Brain pericyte (primary cell): ENCODE measurements around the gene DGKB.

ENCODE experiments used
- DNase-seq: peaks from one replicate; pipeline ENCODE4 v3.0.0-alpha.2; 2012; ENCODE audit warnings: low read depth, low spot score

Gene DGKB

GRCh38 chr7:14389181-14389591 is 513.4 kb downstream of the DGKB start:
- no peak for DNase-seq

DNA sequence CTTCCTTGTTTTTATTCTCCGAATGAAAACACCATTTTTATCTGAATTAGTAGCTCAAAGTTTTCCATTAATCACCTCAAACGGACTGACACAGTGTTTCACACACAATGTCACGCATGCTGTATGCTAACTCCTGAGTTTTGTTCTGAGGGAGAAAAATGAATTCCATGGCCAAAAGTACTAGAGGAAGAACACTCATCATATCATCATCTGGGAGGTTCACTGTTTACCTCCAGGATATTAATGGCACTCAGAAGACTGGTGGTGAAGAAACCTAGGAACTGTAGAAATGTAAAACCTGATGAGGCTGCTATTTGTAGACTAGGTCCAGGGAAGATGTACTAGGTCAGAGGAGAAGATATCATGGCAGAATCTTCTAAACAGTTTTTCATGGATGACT is 517.5 kb downstream of the DGKB start:
- no peak for DNase-seq

DNA sequence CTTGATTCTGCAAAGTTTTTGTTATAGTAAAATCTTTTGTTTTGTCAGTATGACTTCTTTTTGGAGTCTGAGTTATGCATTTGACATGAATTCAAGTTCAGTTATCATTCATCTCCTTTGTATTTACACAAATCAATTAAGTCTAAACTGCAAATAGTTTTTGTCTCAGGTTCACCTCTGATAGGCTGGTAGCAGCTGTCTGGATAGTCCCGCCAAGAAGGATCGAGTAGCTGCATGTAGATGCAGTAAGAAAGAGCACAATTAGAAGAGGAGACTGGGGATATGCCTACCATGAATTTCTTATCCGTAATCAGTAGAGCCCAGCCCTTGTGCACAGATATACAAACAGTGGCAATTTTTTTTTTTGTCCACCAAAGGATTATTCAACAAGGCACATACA is 520.6 kb downstream of the DGKB start:
- no peak for DNase-seq

- no peak for DNase-seq
Measured at GRCh38 chr7:14381306-14381705, 521.2 kb downstream of the DGKB start.

- DNase-seq, result no peak
Measured at GRCh38 chr7:14380881-14381280, 521.7 kb downstream of the DGKB start.

DNA sequence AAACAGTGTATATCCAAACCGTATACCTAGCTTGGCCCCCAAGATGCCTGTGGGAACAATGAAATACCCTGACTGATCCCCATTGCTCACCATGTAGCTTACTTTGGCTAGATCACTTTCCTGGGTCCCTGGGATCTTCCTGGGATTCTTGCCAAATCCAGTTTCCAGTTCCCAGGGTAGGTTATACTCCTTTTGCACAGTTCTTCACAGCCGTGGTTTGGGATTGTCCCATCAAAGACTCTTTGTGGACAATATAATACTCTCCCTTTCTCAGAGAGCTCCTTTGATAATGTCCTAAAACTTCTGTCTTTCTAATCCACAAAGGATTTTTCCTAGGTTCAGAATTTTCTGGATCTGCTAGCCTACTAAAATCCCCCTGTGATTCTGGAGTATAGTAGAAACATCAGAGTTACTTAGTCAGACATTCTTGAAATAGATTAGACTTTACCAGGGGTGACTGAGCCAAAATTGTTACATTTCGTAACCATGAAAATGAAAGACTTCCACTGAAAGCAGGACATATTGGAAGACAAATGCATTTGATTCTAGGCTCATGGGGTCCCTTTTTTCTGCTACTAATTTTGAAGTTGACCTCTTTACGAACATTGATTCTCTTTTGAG is 524.8 kb downstream of the DGKB start:
- no peak for DNase-seq

DNA sequence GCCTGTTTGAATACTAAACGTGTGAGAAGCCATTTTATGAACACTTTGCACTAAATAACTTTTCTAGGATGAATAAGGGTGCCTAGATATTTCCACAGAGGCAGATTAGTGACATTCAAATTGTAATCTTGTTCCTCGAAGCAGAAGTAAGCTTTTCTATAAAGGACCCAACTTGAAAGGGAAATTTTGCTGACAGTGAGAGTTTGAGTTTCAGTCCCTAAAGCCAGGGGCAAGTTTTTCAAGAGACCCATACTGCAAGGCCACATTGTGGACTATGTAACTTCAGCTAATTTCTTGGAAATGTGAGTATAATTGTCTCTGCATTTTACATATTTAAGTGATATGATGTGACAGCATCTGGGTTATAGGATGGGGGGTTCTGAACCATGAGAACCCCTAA is 525.8 kb downstream of the DGKB start:
- no peak for DNase-seq

GRCh38 chr7:14375998-14376397 is 526.6 kb downstream of the DGKB start:
- no peak for DNase-seq

DNA sequence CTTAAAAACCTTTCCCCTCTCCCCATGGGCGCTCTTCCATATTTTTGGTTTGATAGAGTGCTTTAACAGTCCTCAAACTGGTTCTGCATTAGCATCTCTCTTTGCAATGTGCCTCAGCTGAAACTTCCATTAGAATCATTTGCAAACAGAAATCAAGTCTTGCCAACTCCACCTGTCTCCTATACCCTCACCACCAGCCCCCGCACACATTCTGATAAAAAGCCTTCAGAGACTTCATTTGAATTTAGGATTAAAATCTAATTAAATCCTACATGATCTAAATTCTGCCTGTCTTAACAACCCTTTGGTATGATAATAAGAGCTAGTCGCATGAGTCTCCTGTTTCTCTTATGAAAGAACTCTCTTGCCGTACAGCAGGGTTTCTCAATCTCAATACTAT is 528.2 kb downstream of the DGKB start:
- no peak for DNase-seq

GRCh38 chr7:14368285-14368684 is 534.3 kb downstream of the DGKB start:
- no peak for DNase-seq

GRCh38 chr7:14351167-14351566 is 551.4 kb downstream of the DGKB start:
- DNase-seq, result no peak

GRCh38 chr7:14341200-14341775 is 561.3 kb downstream of the DGKB start:
- no peak for DNase-seq

DNA sequence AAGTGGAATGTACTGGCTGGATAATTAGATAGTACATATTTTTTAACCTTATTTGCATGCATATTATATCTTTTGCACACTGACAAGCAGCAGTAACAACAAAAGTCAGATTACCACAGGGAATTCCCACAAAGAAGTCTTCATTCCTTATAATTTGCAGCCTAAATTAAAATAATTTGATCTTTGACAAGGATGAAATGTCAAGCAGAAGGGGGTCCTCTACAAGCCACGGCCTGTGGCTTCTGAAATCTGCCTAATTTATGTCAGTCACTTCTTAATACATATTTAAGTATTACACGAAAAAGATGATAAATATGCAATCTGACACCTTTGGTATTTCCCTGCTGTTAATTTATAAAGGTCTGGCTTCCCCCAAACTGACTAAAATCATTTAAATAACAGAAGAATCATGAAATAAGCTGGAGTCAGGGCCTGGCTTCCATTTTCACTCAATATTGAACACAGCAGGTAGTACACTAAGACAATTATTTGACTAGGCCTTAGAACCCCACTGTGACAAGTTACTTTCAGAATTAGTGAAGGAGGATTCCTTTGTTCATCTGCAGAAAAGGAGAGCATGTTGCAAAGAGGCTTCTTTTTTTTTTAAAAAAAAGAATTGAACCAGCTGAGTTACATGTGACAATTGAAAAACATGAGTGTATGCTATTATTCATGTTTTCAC is 562.0 kb downstream of the DGKB start:
- DNase-seq, result no peak

GRCh38 chr7:14339861-14340260 is 562.7 kb downstream of the DGKB start:
- no peak for DNase-seq

DNA sequence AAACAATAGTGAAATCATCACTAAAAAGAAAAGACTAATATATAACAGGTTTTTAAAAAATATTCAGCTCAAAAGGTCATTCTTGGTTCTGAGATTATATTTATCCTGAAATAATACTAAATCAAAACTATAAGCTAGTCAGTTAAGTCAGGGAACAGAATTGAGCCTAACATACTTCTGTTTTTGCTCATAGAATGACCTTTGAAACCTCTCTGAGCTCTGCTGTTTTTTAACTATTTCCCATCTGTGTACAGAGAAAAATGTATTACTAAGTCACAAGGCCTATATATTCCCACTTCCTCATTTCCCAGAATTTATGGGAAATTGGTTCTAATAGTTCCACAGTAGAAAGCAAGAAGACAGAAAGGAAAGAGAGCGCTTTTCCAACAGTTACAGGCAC is 566.3 kb downstream of the DGKB start:
- no peak for DNase-seq

GRCh38 chr7:14332155-14332554 is 570.4 kb downstream of the DGKB start:
- no peak for DNase-seq

GRCh38 chr7:14324767-14325166 is 577.8 kb downstream of the DGKB start:
- no peak for DNase-seq

DNA sequence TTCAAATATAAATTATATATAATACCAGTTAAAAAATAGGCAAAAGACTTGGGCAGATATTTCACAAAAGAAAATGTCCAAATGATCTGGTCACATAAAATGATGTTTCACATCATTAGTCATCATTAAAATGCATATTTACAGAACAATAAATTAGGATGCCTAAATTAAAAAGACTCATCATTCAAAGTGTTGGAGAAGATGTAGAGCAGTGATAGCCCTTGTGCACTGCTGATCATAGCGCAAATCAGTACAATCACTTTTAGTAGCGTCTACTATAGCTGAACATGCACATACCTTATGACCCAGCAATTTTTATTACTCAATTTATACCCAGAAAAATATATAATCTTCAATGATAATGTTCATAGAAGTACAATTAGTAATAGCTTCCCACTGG is 579.8 kb downstream of the DGKB start:
- no peak for DNase-seq

DNA sequence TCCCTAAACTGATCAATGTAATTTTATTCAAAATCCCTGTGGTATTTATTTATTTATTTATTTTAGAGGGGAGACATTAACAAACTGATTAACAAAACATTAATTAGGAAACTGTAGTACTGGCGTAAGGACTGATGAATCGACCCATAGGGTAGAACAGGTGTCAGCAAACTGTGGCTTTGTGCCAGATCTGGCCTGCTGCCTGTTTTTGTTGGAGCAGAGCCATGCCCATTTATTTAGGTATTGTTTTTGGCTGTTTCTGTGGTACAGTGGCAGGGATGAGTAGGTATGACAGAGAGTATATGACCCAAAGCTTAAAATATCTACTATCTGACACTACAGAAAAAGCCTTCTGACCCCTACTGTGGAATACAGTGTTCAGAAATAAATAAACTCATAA is 580.6 kb downstream of the DGKB start:
- no peak for DNase-seq

GRCh38 chr7:14309432-14309831 is 593.1 kb downstream of the DGKB start:
- DNase-seq, result no peak

DNA sequence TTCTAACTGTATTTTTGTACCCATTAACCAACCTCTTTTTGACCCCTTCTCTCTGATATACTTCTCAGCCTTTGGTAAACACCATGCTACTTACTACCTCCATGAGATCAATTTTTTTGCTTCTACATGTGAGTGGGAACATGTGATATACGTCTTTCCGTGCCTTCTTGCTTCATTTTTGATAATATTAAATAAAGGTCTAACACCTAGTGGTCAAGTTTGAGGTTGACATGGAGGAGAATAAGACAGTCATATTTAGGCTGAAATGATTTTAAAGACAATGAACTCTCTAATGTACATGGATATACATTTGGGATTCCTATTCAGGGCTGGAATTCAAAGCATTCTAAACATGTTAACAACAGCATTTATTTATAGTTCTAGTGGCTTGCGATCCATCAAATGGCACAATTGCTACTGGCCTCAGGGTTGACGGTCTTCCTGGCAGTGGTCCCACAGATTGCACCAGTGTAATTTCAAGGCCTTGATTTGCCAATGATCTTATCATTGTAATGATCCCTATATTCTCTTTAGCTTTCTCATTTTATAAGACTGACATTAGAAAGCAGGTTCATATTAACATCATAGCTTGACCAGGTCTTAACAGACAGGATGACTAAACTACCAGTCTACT is 597.2 kb downstream of the DGKB start:
- DNase-seq, result no peak

GRCh38 chr7:14303536-14303935 is 599.0 kb downstream of the DGKB start:
- DNase-seq, result no peak

DNA sequence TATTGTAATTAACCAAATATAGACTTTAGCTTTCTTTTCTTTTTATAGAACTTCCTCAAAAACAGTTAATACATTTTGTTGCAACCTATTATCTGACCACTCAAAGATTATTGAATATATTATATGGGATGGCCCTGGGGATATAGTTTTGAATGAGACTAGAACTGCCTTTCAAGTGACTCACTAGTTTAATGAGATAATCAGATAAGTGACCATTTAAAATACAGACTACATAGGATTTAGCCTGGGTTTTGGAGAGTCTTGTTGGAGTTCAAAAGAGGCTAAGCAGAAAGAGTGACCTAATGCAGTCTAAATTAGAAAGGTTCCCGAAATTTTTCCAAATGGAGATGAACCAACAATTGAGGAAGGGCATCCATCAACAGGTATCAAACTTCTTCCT is 607.9 kb downstream of the DGKB start:
- no peak for DNase-seq
